GM12873 (cell line): ENCODE measurements around the gene TEK.

ENCODE experiments used
- TF ChIP-seq, protein P1 (sequence below): IDR thresholded peaks from 2 replicates; pipeline ENCODE4 v1.5.1; 2012; ENCODE audit warnings: low read depth, mild to moderate bottlenecking, moderate library complexity, low read length, control low read depth; ENCODE audit not compliant: insufficient read depth; ENCODE audit errors: missing control alignments

Gene TEK

GRCh38 chr9:27162045-27162444, 53.0 kb downstream of the TEK start:
- TF ChIP-seq, protein P1, sequence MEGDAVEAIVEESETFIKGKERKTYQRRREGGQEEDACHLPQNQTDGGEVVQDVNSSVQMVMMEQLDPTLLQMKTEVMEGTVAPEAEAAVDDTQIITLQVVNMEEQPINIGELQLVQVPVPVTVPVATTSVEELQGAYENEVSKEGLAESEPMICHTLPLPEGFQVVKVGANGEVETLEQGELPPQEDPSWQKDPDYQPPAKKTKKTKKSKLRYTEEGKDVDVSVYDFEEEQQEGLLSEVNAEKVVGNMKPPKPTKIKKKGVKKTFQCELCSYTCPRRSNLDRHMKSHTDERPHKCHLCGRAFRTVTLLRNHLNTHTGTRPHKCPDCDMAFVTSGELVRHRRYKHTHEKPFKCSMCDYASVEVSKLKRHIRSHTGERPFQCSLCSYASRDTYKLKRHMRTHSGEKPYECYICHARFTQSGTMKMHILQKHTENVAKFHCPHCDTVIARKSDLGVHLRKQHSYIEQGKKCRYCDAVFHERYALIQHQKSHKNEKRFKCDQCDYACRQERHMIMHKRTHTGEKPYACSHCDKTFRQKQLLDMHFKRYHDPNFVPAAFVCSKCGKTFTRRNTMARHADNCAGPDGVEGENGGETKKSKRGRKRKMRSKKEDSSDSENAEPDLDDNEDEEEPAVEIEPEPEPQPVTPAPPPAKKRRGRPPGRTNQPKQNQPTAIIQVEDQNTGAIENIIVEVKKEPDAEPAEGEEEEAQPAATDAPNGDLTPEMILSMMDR: no peak

DNA sequence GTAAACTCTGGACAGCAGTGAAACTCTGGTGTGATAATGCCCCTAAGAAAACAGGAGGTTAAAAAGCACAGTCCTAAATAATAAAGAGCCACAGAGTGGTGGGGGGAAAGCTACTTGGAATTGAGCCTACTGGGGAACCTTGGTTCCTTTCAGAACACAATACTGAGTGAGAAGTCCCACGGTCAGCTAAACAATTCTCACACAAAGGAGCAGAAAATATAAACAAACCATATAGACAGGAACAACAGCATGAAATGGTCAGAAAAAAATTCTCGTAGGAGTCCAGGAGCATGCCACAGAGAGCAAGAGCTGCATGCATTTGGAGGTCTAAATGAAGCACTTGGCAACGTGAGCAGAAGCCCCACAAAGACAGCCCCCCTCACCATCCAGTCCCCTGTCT, 56.0 kb downstream of the TEK start:
- TF ChIP-seq, protein P1: no peak

GRCh38 chr9:27165670-27166069, 56.6 kb downstream of the TEK start:
- TF ChIP-seq, protein P1: no peak

GRCh38 chr9:27168496-27168895, 59.5 kb downstream of the TEK start:
- TF ChIP-seq, protein P1: no peak

- TF ChIP-seq, protein P1: no peak
Observed at GRCh38 chr9:27168951-27169350, 59.9 kb downstream of the TEK start.

- TF ChIP-seq, protein P1: no peak
Observed at GRCh38 chr9:27176971-27177370, 67.9 kb downstream of the TEK start.

GRCh38 chr9:27179245-27179865, 70.3 kb downstream of the TEK start:
- TF ChIP-seq, protein P1: no peak
